ENCODE results near the gene CLEC2D.

Gene CLEC2D

DNA sequence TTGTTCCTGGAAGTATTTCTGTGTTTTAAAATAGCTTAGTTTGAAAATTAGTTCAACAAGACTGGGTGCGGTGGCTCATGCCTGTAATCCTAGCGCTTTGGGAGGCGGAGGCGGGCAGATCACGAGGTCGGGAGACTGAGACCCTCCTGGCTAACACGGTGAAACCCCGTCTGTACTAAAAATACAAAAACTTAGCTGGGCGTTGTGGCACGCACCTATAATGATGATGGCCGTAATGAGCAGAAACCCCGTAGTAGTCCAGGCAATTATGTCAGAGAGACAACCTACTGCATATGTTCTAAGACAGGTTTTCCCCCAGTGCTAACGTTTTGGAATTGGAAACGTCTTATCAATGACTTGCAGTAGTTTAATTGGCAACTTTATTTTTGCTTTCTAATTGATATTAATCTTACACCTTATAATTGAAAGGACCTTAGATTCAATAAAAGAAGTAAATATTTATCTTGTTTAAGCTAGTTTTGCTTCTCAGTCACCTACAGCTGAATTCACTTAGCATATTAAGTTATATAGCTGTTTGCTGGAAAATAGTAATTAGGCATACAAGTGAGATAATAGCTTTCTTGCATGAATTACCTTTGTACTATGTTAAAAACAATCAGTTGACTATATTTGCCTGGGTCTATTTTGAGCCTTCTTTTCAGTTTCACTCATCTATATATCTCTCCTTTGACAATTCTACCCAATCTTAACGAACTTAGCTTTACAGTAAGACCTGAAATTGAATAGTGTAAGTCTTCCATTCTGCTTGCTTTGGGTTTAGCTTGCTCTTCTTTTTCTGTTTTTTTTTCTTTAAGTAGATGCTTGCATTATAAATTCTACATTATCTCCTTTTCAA, 47.8 kb downstream of the CLEC2D start:
- H3K36me3 ChIP-seq (ENCODE audit: control insufficient read depth, insufficient read depth, low read length), result peaks cover 1% of the 10 kb centered on the region; the same call in 1 of the 2 replicates
- H3K4me3 ChIP-seq (replicated peaks; ENCODE audit: low read depth, low read length), result peak overlapping the region; percentile 23; the same call in 1 of the 2 replicates
- no peaks in the 10 kb centered on the region for H3K27me3 ChIP-seq (replicated peaks; ENCODE audit: control insufficient read depth, insufficient read depth, low read length)
- TF ChIP-seq, protein P1, sequence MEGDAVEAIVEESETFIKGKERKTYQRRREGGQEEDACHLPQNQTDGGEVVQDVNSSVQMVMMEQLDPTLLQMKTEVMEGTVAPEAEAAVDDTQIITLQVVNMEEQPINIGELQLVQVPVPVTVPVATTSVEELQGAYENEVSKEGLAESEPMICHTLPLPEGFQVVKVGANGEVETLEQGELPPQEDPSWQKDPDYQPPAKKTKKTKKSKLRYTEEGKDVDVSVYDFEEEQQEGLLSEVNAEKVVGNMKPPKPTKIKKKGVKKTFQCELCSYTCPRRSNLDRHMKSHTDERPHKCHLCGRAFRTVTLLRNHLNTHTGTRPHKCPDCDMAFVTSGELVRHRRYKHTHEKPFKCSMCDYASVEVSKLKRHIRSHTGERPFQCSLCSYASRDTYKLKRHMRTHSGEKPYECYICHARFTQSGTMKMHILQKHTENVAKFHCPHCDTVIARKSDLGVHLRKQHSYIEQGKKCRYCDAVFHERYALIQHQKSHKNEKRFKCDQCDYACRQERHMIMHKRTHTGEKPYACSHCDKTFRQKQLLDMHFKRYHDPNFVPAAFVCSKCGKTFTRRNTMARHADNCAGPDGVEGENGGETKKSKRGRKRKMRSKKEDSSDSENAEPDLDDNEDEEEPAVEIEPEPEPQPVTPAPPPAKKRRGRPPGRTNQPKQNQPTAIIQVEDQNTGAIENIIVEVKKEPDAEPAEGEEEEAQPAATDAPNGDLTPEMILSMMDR (IDR thresholded peaks at IDR 0.05; ENCODE audit: insufficient read depth, low read length, poor library complexity, severe bottlenecking), result no peak
- no peak for DNase-seq (ENCODE audit: extremely low read depth, insufficient read length)

DNA sequence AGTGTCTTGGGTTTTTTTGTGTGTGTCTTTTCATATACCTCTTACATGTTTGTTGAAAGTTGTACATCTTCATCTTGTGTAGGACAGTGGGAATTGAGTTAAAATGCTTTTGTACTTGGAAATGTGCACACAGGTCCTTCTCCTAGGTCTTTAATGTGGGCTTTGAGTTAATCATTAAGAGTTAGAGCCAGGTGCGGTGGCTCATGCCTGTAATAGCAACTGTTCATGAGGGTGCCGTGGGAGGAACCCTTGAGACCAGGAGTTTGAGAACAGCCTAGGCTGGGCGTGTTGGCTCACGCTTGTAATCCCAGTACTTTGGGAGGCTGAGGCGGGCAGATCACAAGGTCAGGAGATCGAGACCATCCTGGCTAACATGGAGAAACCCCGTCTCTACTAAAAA, 49.5 kb downstream of the CLEC2D start:
- peaks cover 1% of the 10 kb centered on the region; the same call in 1 of the 2 replicates for H3K36me3 ChIP-seq (ENCODE audit: control insufficient read depth, insufficient read depth, low read length)
- TF ChIP-seq, protein P1 (IDR thresholded peaks at IDR 0.05; ENCODE audit: insufficient read depth, low read length, poor library complexity, severe bottlenecking), result no peak
- DNase-seq (ENCODE audit: extremely low read depth, insufficient read length), result no peak
- no peaks in the 10 kb centered on the region for H3K27me3 ChIP-seq (replicated peaks; ENCODE audit: control insufficient read depth, insufficient read depth, low read length)
- no peak overlapping the region for H3K4me3 ChIP-seq (replicated peaks; ENCODE audit: low read depth, low read length)

DNA sequence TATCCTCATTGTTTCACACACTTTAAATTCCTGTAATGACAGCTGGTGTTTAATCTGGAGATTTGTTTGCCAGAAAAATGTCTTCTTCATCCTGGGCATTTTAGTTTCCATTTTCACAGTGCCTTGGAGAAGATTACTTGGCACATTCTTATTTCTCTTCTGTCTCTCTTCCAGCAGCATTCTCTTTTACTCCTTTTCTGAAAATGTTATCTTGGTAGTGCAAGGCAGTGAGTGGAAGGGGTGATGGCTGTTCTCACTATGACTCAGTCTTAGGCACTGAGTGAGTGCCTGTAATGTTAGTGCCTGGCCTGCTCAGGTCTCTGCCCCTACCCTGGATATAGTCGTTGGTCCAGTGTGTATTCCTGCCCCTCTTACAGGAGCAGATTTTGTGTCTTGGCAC, 50.3 kb downstream of the CLEC2D start:
- no peak for DNase-seq (ENCODE audit: extremely low read depth, insufficient read length)
- Histone ChIP-seq H3K4me3 (replicated peaks; ENCODE audit: low read depth, low read length) (no peak overlapping the region), H3K27me3 (replicated peaks; ENCODE audit: control insufficient read depth, insufficient read depth, low read length) (no peaks in the 10 kb centered on the region), H3K36me3 (ENCODE audit: control insufficient read depth, insufficient read depth, low read length) (peaks cover 1% of the 10 kb centered on the region; the same call in 1 of the 2 replicates)
- TF ChIP-seq, protein P1 (IDR thresholded peaks at IDR 0.05; ENCODE audit: insufficient read depth, low read length, poor library complexity, severe bottlenecking), result no peak

DNA sequence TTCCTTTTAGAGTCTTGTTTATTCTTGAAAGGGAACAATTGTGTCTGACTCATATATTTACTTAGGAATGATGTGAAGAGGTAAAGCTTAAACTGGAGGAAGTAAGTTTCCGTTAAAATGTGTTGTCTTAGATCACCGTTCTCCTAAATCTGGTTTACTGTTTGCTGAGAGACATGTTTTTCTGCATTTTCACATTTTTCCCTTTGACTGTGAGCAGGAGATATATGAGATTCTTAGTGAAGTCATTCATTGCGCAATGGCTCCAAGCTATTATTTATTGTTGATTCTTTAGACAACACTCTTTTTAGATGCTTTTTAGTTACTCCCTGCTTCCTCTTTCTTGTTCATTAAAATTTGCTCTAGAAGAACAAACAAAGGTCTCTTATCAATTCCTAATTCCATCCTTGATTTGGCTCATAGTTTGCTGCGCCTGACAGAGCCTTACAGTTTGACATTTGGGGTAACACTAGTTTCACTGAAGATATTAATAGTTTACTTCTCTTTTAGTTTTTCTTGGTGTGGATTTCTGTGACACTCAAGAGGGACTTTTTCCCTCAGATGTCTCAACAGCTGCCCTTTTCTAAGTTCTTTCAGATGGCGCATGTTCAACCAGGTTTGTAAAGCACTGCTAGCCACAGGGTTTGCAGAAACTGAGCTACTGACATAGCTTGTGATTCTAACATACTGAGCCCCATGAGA, 52.0 kb downstream of the CLEC2D start:
- Histone ChIP-seq H3K4me3 (replicated peaks; ENCODE audit: low read depth, low read length) (no peak overlapping the region), H3K36me3 (ENCODE audit: control insufficient read depth, insufficient read depth, low read length) (peaks cover 1% of the 10 kb centered on the region; the same call in 1 of the 2 replicates), H3K27me3 (replicated peaks; ENCODE audit: control insufficient read depth, insufficient read depth, low read length) (no peaks in the 10 kb centered on the region)
- DNase-seq (ENCODE audit: extremely low read depth, insufficient read length), result no peak
- TF ChIP-seq, protein P1 (IDR thresholded peaks at IDR 0.05; ENCODE audit: insufficient read depth, low read length, poor library complexity, severe bottlenecking), result no peak

DNA sequence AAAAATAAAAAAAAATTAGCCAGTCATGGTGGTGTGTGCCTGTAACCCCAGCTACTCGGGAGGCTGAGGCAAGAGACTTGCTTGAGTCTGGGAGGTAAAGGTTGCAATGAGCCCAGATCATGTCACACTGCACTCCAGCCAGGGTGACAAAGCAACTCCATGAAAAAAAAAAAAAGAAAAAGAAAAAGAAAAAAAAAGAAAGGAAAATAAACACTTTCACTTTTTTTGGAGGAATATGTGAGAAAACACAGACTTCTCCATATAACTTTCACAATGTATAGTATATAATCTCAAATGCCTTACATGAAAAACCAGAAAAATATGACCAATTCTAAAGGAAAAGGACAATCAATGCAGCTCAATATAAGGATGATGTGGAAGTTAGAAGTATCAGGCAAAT, 54.5 kb downstream of the CLEC2D start:
- DNase-seq (ENCODE audit: extremely low read depth, insufficient read length), result no peak
- Histone ChIP-seq H3K27me3 (replicated peaks; ENCODE audit: control insufficient read depth, insufficient read depth, low read length) (no peaks in the 10 kb centered on the region), H3K4me3 (replicated peaks; ENCODE audit: low read depth, low read length) (no peak overlapping the region), H3K36me3 (ENCODE audit: control insufficient read depth, insufficient read depth, low read length) (peaks cover 1% of the 10 kb centered on the region; the same call in 1 of the 2 replicates)
- TF ChIP-seq, protein P1 (IDR thresholded peaks at IDR 0.05; ENCODE audit: insufficient read depth, low read length, poor library complexity, severe bottlenecking), result no peak

Measured in GM06990 (cell line).